LNCAP (cell line): ENCODE measurements around the gene GJB5.

ENCODE experiments used
- TF ChIP-seq, protein P1 (sequence below): fragments of 450-650 bp; IDR thresholded peaks from 2 replicates; pipeline ENCODE4 v1.5.1; 2017; ENCODE audit warnings: mild to moderate bottlenecking

The GJB5 gene

DNA sequence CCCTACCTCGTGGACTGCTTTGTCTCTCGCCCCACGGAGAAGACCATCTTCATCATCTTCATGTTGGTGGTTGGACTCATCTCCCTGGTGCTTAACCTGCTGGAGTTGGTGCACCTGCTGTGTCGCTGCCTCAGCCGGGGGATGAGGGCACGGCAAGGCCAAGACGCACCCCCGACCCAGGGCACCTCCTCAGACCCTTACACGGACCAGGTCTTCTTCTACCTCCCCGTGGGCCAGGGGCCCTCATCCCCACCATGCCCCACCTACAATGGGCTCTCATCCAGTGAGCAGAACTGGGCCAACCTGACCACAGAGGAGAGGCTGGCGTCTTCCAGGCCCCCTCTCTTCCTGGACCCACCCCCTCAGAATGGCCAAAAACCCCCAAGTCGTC, 39.9 kb downstream of the GJB5 start:
- TF ChIP-seq, protein P1, sequence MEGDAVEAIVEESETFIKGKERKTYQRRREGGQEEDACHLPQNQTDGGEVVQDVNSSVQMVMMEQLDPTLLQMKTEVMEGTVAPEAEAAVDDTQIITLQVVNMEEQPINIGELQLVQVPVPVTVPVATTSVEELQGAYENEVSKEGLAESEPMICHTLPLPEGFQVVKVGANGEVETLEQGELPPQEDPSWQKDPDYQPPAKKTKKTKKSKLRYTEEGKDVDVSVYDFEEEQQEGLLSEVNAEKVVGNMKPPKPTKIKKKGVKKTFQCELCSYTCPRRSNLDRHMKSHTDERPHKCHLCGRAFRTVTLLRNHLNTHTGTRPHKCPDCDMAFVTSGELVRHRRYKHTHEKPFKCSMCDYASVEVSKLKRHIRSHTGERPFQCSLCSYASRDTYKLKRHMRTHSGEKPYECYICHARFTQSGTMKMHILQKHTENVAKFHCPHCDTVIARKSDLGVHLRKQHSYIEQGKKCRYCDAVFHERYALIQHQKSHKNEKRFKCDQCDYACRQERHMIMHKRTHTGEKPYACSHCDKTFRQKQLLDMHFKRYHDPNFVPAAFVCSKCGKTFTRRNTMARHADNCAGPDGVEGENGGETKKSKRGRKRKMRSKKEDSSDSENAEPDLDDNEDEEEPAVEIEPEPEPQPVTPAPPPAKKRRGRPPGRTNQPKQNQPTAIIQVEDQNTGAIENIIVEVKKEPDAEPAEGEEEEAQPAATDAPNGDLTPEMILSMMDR = no peak

DNA sequence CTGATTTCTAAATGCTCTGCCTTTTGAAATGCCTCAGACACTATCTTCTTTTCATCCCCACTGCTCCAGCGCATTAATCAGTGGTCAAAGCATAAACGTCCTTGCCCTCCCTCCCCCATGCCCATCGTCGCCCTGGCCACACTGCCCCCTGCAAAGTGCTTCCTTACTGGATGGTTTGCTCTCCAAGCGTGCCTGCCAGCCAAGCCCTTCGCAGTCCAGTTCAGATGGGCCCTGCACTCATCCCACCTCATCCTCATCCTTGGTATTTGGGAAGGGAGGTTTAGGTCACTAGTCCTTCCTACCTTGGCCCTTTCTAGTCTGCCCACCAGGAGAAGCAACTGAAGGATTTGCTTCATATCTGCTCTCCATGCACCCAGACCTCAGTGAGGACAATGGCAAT, 41.1 kb downstream of the GJB5 start:
- TF ChIP-seq, protein P1 = no peak

DNA sequence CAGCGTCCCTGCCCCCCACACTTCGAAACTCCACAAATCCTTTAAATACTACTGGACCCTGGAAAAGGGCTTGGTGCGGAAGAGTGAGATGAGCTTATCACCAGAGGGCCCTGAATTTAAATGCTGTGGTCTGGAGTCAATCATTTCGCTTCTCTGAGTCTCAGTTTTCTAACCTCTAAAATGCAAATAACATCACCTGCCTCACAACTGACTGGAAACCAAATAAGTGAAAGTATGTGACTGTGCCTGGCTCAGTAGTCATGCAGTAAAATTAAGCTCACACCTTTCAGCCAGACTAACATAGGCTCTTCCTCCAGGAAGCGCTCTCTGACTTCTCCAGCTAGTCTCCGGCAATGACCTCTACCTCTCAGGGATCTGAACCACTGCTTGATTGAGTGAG, 42.1 kb downstream of the GJB5 start:
- TF ChIP-seq, protein P1 = no peak

DNA sequence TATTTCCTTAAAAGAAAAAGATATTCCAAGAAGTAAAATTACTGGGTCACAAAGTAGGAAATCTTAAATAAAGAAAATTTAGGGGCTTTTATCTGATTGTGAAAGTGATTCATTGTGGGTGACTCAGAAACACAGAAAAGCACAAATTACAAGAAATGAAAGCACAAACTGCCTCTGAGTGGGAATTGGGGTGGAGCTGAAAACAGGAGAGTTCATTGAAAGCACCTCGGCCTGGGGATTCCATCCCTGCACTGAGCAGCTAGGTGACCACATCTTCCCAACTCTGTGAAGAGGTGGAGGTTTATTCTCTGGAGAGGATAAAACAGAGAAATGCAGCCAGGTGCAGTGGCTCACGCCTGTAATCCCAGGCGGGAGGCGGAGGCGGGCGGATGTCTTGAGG, 45.4 kb downstream of the GJB5 start:
- TF ChIP-seq, protein P1 = no peak

DNA sequence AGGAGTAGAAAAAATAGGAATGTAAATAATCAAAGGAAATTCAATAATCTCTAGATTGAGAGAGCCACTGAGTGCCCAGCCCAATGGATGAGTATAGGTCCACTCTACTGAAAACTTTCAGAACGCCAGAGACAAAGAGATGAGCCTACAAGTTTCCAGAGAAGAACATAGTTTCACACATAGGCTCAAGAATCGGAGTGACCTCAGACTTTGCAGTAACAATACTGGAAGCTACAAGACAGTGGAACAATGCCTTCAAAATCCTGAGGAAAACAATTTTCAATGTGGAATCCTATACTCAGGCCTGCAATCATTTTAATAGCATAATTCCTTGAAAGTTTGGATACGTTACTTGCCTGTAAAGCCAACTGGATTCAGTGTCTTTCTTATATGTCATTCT, 48.9 kb downstream of the GJB5 start:
- TF ChIP-seq, protein P1 = no peak

DNA sequence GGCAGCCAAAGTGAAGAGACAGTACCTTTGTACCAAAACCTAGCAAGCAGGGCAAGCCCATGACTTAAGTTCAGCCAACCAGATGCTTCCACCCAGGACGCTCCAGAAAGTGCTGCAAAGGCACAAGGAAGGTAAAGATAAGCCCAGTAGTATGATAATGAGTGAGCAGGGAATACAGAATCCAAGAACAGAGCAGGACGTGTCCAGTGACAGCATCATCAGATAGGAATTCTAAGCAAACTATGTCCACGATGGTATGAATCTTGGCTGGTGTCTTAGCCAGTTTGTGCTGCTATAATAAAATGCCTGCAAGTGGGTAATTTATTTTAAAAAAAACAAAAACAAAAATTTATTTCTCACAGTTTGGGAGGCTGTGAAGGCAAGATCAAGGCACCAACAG, 51.5 kb downstream of the GJB5 start:
- TF ChIP-seq, protein P1 = no peak
